ENCODE results near the gene C1orf74. TPM values are rescaled to one million over a fixed set of nuclear protein-coding genes. Genes with fewer than 3 reads are reported as not detected.

C1orf74 gene
- total and polyA plus RNA-seq, 2 donors = 1.4 to 3.2 TPM

DNA sequence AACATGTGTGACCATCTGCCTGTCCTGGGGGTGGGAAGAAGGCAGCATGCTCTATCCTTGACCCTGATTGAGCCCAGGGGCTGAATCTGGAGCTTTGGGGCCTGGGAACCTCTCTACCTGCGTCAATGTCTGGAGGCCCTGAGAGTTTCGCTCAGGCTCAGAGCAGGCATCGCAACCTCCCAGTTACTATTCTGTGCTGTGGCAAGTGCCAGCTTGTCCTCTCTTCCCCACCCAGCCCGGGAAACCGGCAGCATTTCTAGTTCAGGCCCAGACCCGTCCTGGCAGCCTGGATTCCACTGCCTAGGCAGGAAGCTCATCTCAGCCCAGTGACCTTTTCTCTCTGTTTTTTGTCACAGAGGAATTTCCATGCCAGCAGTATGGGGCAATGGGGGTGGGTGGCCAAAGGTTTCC lies 31.6 kb upstream of the C1orf74 start:
- WGBS = 71% methylated on average over 6 of the region's 6 CpGs
- DNase-seq (ENCODE audit: extremely low spot score) = peak; percentile 86
- Histone ChIP-seq H3K27ac (ENCODE audit: low read depth) (peak overlapping the region; percentile 88), H3K36me3 (ENCODE audit: insufficient read depth) (no peaks in the 10 kb centered on the region), H3K4me3 (ENCODE audit: low read depth, low read length) (no peak overlapping the region), H3K4me1 (ENCODE audit: insufficient read depth) (no peaks in the 10 kb centered on the region)

DNA sequence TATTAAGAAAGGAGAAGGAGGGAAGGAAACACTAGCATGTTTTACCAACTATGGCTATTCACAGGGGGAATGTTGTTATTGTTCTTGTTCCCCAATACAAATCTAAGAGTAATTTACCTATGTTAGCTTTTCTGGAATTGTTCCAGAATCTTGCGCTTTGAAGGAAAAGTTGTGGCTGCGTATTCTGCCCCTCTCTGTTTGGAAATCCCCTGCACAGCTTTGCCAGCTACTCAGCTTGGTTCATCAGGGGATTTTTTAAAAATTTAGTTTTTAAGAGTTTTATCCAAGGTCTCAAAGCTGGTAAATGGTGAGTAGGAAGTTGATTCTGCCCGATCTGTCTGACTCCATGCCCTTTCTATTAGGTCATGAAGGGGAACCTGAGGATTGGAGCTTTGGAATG lies 31.1 kb upstream of the C1orf74 start:
- DNase-seq (ENCODE audit: extremely low spot score) = no peak
- Histone ChIP-seq H3K27ac (ENCODE audit: low read depth) (peak overlapping the region; percentile 88), H3K4me3 (ENCODE audit: low read depth, low read length) (no peak overlapping the region), H3K4me1 (ENCODE audit: insufficient read depth) (no peaks in the 10 kb centered on the region), H3K36me3 (ENCODE audit: insufficient read depth) (no peaks in the 10 kb centered on the region)
- WGBS = 76% methylated on average over 3 of the region's 3 CpGs

- DNase-seq (ENCODE audit: extremely low spot score) = no peak
These were observed 29.5 kb upstream of the C1orf74 start for GRCh38 chr1:209813902-209814301.

GRCh38 chr1:209810783-209811182 lies 26.4 kb upstream of the C1orf74 start:
- Histone ChIP-seq H3K4me3 (ENCODE audit: low read depth, low read length) (no peak overlapping the region), H3K4me1 (ENCODE audit: insufficient read depth) (peaks cover 2% of the 10 kb centered on the region), H3K27ac (ENCODE audit: low read depth) (no peak overlapping the region), H3K36me3 (ENCODE audit: insufficient read depth) (no peaks in the 10 kb centered on the region)
- WGBS = 84% methylated on average over 5 of the region's 5 CpGs
- DNase-seq (ENCODE audit: extremely low spot score) = no peak

More at GRCh38 chr1:209813902-209814301, 29.5 kb upstream of the C1orf74 start:
- Histone ChIP-seq H3K36me3 (ENCODE audit: insufficient read depth) (no peaks in the 10 kb centered on the region), H3K27ac (ENCODE audit: low read depth) (no peak overlapping the region), H3K4me1 (ENCODE audit: insufficient read depth) (no peaks in the 10 kb centered on the region), H3K4me3 (ENCODE audit: low read depth, low read length) (no peak overlapping the region)
- 91% methylated on average over 4 of the region's 4 CpGs for WGBS

DNA sequence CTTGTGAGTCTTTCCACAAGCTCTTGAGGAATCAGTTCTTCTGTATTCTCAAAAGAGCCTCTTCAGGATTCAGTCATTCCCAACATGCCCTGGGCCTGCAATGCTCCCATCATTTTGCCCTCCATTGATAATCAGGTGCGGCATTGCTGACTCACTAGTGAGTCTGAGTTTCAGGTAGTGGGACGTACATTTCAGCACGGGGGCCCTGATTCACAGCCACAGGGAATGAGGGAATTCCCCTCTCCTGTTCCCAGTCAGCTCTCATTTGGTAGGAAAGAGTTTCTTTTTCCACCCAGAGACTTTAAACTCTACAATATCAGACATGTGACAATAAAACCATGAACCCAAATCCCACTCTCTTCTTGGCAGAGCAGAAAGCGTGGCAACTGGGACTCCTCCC lies 25.3 kb upstream of the C1orf74 start:
- H3K27ac ChIP-seq (ENCODE audit: low read depth) = no peak overlapping the region
- peaks cover 2% of the 10 kb centered on the region for H3K4me1 ChIP-seq (ENCODE audit: insufficient read depth)
- no peak for DNase-seq (ENCODE audit: extremely low spot score)
- WGBS = 90% methylated on average over 4 of the region's 4 CpGs
- H3K36me3 ChIP-seq (ENCODE audit: insufficient read depth) = no peaks in the 10 kb centered on the region
- no peak overlapping the region for H3K4me3 ChIP-seq (ENCODE audit: low read depth, low read length)

DNA sequence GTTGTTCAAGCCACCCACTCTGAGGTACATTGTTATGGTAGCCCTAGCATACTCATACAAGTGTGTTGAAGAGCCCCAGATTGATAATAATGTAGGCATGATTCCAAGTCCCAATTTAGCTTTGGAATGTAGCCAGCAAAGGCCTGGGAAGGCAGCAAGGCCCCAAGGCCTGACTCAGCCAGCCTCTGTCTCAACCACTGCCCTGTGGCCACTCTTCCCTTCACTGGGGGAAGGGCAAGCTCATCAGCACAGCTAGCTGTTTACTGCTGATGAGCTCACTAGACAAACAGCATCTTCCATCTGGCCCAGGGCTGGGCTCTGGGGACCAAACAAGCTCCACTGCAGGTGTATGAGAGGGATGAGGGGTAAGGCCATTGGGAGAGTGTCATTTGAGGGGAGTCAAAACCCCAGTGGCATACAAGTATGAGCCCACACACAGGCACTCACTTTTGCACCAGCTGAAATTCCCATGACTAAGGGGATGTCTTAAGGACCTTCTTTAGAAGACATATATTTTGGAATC lies 23.8 kb upstream of the C1orf74 start:
- Histone ChIP-seq H3K36me3 (ENCODE audit: insufficient read depth) (no peaks in the 10 kb centered on the region), H3K27ac (ENCODE audit: low read depth) (no peak overlapping the region), H3K4me3 (ENCODE audit: low read depth, low read length) (no peak overlapping the region), H3K4me1 (ENCODE audit: insufficient read depth) (peaks cover 2% of the 10 kb centered on the region)
- DNase-seq (ENCODE audit: extremely low spot score) = no peak

DNA sequence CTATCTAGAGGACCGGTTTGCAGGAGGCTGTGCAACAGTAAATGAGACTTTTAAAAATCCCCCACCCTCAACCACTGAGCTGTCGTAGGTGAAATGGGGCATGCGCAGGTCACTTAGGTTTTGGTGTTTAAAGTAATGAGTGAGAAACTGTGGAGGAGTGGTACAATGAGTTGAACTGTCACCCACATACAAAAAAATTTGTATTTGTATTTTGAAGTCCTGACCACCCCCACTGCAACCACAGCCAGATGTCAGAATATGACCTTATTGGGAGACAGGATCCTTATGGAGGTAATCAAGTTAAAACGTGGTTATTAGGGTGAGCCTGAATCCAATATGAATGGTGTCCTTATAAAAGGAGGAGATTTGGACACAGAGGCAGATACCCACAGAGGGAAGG lies 23.1 kb upstream of the C1orf74 start:
- Histone ChIP-seq H3K4me3 (ENCODE audit: low read depth, low read length) (no peak overlapping the region), H3K27ac (ENCODE audit: low read depth) (no peak overlapping the region), H3K4me1 (ENCODE audit: insufficient read depth) (peaks cover 2% of the 10 kb centered on the region), H3K36me3 (ENCODE audit: insufficient read depth) (no peaks in the 10 kb centered on the region)
- DNase-seq (ENCODE audit: extremely low spot score) = no peak
- 85% methylated on average over 4 of the region's 4 CpGs for WGBS

DNA sequence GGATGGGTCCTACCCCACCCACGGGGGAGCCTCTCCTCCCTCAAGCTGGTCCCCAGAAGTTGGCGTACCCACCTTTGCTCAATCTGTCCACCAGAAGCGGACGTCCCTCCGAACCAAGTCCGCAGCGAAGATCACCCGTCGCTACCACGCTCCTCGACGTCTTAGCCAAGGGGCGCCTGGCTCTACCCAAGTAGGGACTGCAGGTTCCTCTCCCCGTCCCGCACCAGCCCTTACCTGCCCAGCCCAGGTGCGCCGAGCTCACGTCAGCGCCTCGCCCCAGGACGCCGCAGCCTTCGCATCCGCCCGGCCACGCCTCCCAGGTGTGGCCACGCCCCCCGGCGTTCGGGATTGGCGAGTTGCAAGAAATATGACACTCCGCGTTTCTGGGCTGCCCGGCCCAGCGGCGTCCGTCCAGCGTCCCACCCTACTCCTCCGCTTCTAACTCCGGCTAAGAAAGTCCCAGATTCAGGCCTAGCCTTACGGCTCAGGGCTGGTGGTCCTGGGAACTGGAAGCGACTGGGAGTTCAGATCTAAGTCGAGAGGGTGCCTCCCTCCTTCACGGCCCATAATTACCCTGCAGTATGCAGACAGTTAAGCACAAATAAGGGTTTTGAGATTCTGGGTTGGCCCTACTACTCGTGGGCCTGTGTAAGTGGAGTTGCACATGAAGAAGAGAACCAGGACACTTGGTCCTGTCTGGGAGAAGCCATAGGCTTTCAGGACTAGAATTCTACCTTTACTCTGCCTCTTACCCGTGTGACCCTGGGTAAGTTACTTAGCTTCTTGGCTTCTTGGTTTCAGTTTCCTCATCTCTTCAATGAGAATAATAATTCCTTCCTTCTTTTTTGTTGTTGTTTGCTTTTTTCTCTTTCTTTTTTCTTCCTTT lies 21.8 kb upstream of the C1orf74 start, which contains the start of gene IRF6:
IRF6 (minus strand) TSS at position 268 of the 886 bp plus-strand sequence. CDS start 4,729 bp downstream, outside the sequence.
- peak; percentile 74 for DNase-seq (ENCODE audit: extremely low spot score)
- Histone ChIP-seq H3K27ac (ENCODE audit: low read depth) (peak within 1 kb of the TSS; percentile 87), H3K4me3 (ENCODE audit: low read depth, low read length) (peak within 1 kb of the TSS; percentile 32), H3K4me1 (ENCODE audit: insufficient read depth) (peaks cover 2% of the 10 kb centered on the region), H3K36me3 (ENCODE audit: insufficient read depth) (no peaks in the 10 kb centered on the region)
- WGBS = 8% methylated on average over 46 of the region's 46 CpGs

DNA sequence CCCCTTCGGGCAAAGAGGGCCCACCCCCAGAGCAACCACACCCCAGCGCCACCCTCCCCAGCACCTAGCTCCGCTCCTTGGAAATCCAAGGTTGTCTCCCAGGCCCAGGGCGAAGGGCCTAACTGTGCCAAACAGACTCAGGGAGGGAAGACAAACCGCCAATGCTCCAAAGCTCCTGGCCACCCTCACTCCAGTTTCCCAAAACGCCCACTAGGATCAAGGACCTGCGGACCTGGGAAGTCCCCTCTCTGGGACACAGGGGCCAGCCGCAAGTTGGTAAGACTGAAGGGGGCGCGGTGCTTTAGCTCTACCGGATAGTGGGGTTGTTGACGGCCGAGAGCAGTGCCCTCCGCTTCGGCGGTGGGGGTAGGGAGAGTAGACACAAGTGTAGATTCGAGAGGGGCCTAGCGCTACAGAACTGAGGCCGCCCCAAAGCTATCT lies 21.0 kb upstream of the C1orf74 start:
- WGBS = 40% methylated on average over 19 of the region's 19 CpGs
- DNase-seq (ENCODE audit: extremely low spot score) = no peak
- Histone ChIP-seq H3K4me3 (ENCODE audit: low read depth, low read length) (peak overlapping the region; percentile 32), H3K36me3 (ENCODE audit: insufficient read depth) (no peaks in the 10 kb centered on the region), H3K4me1 (ENCODE audit: insufficient read depth) (peaks cover 2% of the 10 kb centered on the region), H3K27ac (ENCODE audit: low read depth) (peak overlapping the region; percentile 87)

GRCh38 chr1:209803568-209803967 lies 19.2 kb upstream of the C1orf74 start:
- Histone ChIP-seq H3K4me1 (ENCODE audit: insufficient read depth) (no peaks in the 10 kb centered on the region), H3K27ac (ENCODE audit: low read depth) (no peak overlapping the region), H3K4me3 (ENCODE audit: low read depth, low read length) (no peak overlapping the region), H3K36me3 (ENCODE audit: insufficient read depth) (no peaks in the 10 kb centered on the region)
- DNase-seq (ENCODE audit: extremely low spot score) = no peak
- WGBS = 89% methylated on average over 1 of the region's 1 CpG

GRCh38 chr1:209802780-209803152 lies 18.4 kb upstream of the C1orf74 start:
- no peaks in the 10 kb centered on the region for H3K4me1 ChIP-seq (ENCODE audit: insufficient read depth)
- WGBS = 85% methylated on average over 4 of the region's 4 CpGs
- no peak overlapping the region for H3K27ac ChIP-seq (ENCODE audit: low read depth)
- no peak for DNase-seq (ENCODE audit: extremely low spot score)
- no peak overlapping the region for H3K4me3 ChIP-seq (ENCODE audit: low read depth, low read length)
- no peaks in the 10 kb centered on the region for H3K36me3 ChIP-seq (ENCODE audit: insufficient read depth)

- H3K4me1 ChIP-seq (ENCODE audit: insufficient read depth) = no peaks in the 10 kb centered on the region
- DNase-seq (ENCODE audit: extremely low spot score) = no peak
- no peaks in the 10 kb centered on the region for H3K36me3 ChIP-seq (ENCODE audit: insufficient read depth)
- H3K27ac ChIP-seq (ENCODE audit: low read depth) = no peak overlapping the region
- H3K4me3 ChIP-seq (ENCODE audit: low read depth, low read length) = no peak overlapping the region
- WGBS = 82% methylated on average over 4 of the region's 4 CpGs
These were observed 17.9 kb upstream of the C1orf74 start for GRCh38 chr1:209802117-209802779.

DNA sequence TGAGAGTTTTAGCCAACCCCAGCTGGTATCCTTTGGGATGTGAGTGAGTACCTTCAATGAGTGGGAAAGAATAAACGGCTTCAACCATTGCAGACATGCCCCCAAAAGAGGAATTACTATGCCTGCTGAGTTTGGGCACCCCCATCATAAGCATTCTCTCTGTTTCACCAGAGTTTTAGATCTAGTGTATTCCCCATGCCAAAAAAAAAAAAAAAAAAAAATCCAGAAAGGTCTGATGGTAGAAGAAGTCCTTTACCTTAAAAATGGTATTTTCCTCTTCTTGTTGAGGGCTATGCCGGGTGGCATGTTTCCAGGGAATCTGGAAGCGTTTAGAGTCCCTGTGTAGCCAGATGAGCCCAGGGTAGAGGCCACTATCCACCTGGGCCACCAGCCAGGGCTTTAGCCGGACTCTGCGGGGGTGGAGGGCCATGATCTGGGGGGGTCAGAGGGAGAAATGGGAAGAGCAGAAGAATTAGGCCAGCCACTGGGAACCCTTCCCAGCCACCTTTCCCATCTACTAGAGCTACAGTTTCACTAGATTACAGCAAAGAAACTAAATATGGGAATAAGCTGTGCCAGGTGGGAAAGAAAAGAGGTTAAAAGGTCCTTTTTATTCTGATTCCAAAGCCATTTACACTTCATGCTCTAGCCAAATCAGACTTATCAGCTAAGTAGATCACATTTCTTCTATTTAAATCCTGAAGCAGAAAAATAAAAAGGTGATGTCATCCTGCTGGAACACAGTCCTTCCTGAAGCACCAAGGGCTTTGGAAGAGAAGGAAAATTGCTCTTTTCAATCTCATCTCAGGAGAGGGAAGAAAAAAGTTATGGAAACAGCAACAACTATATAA lies 16.9 kb upstream of the C1orf74 start:
- DNase-seq (ENCODE audit: extremely low spot score) = no peak
- WGBS = 53% methylated on average over 5 of the region's 5 CpGs
- no peak overlapping the region for H3K4me3 ChIP-seq (ENCODE audit: low read depth, low read length)
- H3K36me3 ChIP-seq (ENCODE audit: insufficient read depth) = no peaks in the 10 kb centered on the region
- H3K27ac ChIP-seq (ENCODE audit: low read depth) = no peak overlapping the region
- H3K4me1 ChIP-seq (ENCODE audit: insufficient read depth) = no peaks in the 10 kb centered on the region

Data from urinary bladder (tissue), 4 donors.